T-helper 1 cell (primary cell): ENCODE measurements around the gene TEP1.

Experiments used
- DNase-seq, 5 donors: peaks; one replicate each; pipeline ENCODE4 v3.0.0-alpha.2; 2012 to 2020

TEP1 gene

DNA sequence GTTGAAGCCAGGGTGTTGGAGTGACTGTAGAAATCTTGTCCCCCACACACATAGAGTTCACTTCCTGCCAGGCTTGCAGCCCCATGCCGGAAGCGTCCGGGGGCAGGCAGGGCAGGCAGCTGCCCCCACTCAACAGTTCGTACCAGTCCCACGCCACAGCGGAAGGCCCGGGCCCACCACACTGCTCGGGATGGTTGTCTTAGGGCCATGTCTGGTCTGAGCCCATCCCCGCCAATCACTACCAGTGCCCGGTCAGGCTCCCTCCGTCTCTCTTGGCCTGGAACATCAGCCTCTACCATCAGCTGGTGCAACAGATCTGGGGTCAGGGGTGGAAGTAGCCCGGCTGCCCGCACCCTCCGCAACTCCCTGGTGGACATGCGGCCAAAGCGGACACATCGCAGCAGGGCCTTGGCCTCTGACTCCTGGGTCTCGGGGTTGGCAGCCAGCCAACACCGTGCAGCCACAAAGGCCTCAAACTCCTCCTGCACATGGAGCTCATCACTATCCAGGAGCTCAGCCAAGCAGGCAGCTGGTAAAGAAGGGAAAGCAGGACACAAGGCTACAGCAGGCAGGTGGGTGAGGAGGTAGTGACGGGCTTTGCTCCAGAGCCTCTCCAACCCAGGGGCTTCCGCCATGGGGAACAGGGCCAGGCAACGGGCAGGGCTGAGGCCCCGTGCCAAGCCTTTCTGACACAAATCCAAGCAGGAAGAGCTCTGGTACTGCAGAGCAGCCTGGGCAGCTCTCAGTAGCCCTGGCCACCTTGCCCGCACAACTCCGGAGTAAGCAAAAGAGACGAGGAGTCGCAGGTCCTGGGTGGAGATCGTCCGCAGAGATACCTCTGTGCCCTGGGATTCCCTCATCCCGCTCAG lies 16.7 kb upstream of the TEP1 start:
- no peak for DNase-seq

DNA sequence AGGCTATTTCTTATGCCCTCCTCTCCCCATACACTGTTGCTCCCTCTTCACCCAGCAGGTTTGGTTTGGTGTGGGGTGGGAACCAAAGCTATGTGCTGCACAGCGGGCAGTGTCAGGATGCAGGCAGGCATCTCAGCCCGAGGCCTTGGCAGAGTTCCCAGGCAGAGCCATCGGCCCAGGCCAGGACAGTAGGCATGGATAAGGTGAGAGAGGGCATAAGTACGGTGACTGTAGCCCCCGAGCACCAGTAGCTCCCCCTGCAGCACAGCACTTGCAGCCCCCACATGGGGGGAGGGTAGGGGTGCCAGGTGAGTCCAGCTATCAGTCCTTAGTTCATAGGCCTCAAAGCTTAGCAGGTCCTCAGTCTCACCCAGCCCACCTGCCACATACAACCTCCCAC lies 15.5 kb upstream of the TEP1 start:
- DNase-seq, result no peak

DNA sequence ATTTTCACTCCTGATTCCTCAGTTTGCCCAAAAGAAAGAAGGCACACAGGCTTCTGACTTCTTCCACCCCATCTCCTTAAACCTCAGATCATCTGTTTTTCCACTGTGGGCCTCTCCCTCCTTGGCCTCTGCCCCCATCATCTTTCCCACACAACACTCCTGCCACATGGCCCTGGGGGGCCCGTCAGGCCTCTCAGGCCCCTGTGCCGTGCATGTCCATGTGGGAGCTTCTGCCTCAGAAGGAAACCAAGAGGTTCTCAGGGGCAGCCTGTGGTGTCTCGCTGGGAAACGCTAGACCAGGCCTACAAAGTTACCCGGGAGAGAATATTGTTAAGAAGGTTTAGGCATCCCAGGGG lies 14.7 kb upstream of the TEP1 start:
- no peak for DNase-seq

DNA sequence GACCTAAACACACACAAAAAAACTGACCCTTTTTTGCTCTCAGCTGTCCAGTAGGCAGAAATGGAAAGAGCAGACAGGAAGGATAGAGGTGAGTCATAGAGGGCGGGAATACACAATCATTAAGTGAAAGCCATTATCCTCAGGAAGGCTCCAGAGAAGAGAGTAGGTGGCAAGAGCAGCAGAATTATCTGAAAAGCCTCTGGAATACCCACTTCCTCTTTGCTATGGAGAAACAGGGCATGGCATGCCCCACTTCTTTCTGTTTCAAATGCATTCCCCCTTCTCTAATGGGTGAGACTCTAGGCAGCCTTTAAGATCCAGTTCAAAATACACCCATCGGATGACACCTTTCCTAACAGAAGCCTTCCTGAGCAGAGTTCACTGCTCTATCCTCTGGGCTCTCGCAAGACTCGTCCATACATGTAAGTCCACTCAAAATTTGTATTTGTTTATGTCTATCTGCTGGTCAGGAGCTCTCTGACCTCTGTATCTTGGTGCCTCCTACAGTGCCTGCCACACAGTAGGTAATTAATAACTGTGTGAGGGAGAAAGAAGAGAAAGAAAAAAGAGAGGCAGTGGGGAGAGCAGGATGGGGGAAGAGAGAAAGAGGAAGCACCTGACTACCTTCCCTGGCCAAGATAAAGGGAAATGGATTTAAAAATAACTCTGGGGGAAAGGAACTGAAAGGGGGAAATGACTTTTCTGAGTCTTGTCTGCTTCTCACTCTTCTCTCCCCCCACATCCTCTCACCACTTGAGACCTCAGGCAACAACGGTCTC lies 14.1 kb upstream of the TEP1 start:
- peak in 1 of 5 donors; percentile 32 for DNase-seq

DNA sequence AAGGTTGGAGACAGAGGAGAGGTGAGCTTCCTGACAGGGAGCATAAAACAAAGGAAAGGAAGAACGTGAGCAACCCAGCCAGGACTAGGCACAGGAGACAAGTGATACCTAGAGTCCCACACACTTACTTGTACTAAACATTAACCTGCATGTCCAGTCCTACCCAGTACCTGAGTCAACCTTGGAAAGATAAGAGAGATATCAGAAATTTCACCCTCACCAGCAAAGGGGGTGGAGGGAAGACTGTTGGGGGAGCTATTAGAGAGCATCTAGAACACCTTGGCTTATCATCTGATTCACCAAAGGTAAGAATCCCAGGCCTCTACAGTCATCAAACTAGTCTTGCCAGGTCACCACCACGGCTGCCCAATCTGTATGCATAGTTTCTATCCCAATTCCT lies 11.6 kb upstream of the TEP1 start:
- no peak for DNase-seq

DNA sequence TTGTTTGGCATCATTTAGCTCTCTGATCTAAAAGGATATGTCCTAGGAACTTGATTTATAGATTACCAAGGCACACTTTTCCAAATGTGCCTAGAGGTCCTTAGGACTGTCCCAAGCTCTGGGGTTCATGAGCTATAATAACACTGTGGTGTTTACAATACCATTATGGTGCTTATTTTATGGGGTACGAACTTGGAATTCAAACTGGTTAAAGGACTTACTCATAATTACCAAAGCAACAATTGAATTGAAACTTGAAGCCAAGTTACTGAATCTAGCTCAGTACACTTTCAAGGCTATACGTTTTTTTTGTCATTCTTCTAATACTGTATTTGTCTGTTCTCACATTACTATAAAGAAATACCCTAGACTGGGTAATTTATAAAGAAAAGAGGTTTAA lies 9.6 kb upstream of the TEP1 start:
- DNase-seq, result no peak

DNA sequence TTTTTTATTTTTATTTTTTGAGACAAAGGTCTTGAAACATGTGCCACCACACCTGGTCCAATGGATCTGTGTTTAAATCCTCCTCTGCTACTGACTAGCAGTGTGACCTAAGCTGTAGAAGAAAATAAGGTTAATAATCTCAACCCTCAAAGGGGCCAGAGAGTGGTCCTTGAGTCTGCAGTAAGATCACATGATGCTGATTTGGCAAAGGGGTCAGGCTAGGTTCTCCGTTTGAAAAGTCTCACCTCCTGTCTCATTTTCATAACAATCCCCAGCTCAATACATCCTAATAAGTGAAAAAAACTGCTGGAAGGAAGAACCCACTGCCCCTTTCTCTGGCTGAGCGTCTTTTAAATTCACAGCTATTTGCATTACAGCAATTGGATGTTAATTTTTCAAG lies 8.0 kb upstream of the TEP1 start:
- DNase-seq, result no peak

DNA sequence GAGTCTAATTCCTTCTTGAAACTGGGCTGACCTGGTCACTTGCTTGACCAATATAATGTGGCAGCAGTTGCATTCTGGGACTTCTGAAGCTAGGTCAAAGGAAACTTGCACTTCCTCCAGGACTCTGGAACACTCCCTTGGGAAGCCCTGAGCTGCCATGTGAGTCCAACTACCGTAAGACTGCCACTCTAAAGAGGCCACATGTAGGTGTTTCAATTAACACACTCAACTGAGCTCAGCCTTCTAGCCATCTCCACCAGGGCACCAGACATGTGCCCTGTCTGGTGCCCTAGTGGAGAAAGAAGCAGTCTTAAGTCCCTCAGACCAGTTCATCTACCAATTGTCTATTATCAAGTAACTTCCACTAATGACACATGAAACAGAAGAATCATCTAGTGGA lies 6.1 kb upstream of the TEP1 start:
- DNase-seq, result no peak

DNA sequence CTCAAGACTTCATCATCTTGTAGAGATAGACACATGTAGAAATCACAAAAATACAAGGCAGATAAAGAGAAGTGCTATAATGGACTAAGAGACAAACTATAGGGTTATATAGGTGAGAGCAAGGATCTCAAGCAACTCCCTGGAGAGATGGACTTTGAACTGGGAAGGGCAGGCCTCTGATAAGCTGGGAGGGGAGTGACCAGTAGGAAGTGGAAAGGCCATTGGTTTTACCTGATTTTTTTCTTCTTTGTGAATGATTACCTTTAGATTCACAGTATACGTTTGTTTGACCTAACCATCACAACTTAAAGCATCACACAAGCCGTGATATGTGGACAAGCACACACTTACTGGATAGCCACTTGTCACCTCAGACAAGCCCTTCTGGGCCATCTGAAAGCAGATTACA lies 5.2 kb upstream of the TEP1 start:
- no peak for DNase-seq

DNA sequence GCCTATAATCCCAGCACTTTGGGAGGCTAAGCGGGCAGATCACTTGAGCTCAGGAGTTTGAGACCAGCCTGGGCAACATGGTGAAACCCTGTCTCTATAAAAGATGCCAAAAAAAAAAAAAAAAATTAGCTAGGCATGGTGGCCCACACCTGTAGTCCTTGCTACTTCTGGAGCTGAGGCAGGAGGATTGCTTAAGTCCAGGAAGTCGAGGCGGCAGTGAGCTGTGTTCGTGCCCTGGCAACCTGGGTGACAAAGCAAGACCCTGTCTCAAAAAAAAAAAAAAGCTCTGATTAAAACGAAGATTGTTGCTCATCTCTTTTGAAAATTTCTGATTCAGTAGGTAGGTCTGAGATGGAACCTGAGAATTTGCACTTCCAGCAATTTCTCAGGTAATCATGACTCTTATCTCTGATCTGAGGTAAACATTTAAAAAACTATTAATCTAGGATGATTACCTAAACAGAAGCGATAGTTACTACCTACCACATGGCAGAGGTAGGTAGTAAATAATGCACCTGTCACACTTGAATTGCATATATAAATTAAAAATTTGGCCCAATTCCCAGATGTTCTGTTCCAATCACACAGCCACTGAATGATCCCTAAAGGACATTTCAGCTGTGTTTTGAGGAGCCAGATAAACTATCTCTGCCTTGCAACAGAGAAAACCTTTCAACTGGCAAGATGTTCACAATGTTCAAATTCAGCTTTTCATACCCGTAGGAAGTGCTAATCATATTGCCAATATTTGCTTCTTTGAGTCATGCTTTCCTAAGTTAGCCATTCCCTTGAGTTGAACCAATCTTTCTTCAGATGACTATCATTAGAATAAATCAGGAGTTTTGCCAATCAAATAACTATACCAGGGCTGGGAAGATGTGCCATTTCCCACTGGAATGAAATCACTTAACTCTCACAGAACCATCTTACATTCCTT lies 4.2 kb upstream of the TEP1 start:
- no peak for DNase-seq

DNA sequence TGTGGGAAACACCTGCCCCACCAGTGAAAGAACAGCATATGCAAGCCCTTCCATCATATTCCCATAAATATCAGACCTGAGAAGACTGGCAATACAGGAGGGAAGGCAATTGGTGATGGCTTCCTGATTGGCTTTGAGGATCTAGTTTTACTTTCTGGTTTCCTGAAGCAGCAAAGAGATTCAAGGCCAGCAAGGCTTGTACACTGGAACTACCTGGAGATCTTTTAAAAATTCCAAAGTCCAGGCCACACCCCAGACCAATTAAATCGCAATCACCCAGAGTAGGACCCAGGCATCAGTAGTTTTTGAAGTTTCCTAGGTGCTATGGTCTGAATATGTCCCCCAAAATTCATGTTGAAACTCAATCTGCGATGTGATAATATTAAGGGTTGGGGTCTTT lies 2.9 kb upstream of the TEP1 start:
- DNase-seq, result no peak

DNA sequence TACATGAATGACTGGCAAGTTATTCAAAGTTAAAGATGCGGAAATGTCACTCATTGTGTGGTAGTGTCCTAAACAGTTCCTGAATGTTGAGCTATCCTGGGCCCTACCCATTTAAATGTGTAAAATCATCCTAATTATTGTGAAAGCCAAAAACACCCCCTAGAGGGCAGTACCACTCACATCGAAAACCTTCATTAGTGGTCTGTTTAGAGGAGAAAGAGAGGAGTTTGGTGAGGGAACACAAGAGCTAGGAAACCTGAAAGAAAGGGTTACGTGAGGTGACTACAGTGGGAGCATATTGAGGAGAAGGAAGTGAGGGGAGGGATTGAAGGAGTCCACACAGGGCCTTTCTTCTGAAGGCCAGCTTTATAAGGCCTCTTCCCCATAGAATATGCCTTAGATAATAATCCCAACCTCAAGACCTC lies 2.5 kb upstream of the TEP1 start:
- DNase-seq, result peak in 2 of 5 donors; percentile 22 to 64

DNA sequence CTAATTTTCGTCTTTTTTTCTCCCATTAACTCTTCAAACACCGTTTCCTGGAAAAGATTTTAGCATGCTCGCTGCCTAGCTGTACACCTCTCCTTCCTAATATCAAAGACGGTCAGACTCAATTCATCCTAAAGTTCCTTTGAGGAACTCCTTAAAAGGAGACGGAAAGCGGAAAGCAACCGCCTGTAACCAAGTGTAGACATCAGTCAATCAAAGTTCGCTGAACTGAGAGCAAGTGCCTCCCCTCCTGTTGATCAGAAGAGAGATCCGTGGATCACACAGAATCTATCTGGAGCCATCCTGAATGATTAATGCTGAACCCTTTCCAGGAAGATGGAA lies 412 bp upstream of the TEP1 start:
- peak in 2 of 5 donors; percentile 11 to 53 for DNase-seq

DNA sequence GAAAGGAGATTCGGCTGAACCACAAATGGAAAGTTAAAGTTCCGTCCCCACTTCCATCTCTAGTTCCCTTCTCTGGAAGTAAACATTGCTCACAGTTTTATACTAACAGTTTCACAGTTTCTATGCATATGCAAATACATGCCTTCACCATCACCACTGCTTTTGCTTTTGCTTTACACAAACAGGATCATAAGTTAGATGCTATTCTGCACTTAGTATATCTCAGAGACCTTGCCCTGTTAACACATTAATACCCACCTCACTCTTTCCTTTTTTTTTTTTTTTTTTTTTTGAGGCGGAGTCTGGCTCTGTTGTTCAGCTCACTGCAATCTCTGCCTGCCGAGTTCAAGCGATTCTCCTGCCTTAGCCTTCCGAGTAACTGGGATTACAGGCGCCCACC lies 890 bp downstream of the TEP1 start:
- peak in 1 of 5 donors; percentile 42 for DNase-seq

DNA sequence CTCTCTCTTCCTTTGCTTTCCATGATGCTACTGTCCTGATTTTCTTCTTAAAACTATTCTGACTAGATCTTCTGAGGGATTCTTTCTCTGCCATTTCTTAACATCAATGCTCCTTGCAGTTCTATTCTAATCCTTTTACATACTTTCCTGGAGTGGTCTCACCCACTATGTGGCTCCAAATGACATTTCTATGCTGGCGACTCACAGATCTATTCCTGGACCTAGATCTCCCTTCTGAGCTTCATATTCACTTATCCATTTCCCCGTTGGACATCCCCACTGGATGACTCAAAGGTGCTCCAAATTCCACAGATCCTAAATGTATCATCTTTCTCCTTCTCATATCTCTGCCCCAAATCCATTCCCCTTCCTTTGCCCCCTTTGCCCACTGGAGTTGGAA lies 4.1 kb downstream of the TEP1 start:
- no peak for DNase-seq

DNA sequence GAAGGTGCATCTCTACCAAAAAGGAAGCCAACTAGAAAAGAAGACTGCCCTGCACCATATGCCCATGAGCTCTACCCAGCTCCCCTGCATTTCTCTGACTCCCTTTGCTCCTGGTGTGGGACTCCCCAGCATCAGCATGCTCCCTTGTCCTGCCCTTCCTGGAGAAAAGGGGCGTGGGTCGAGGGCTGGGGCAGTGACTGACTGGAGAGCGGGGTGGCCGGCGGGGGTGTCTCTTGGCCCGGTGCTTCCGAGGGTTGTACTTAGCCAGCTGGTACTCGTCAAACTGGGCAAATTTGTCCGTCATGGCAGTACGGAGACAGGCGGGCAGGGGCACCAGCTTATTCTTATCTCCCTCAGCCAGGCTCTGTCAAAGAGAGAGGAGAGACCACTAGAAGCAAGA lies 9.8 kb downstream of the TEP1 start:
- no peak for DNase-seq

DNA sequence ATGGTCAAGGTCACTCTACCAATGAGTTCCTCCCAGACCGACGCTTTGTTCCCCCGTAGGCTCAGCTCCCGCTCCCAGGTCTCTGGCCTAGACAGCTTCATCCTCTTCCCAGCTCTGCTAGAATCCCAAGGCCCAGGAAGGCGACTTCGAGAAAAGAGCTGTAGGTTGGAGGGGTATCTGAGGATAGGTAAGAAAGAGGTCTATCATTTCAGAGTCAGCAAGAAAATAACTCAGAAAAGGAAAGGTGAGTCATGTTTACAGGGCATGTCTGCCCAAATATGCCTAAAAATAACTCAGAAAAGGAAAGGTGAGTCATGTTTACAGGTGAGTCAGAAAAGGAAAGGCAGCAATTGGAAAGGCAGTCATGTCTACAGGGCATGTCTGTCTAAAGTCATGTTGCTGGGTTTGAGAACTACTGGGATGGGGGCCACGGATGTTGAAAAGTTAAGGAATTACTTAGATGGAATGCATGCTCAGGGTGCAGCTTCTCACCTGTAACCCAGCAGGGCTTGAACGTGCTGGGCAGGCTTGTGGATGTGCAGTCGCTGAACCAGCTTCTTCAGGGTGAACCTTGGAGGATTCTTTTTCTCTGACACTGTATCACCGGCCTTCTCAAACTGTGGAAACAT lies 12.2 kb downstream of the TEP1 start:
- peak in 1 of 5 donors; percentile 27 for DNase-seq

DNA sequence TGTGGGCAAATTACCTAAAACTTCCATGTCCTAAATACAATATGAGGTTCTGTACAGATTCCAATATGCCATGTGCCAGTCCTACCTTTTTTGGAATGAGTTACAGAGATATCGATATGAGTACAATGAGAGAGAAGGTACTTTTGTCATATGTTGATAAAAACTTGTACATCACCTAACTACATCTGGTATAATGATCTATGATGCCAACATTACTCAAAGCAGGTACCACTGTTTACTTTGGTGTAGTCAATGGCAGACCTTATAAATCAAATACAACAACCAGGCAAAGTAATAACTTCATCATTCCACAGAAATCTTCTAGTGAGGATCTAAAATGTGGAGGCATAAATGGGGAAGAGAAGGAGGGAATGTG lies 12.7 kb downstream of the TEP1 start:
- DNase-seq, result no peak

DNA sequence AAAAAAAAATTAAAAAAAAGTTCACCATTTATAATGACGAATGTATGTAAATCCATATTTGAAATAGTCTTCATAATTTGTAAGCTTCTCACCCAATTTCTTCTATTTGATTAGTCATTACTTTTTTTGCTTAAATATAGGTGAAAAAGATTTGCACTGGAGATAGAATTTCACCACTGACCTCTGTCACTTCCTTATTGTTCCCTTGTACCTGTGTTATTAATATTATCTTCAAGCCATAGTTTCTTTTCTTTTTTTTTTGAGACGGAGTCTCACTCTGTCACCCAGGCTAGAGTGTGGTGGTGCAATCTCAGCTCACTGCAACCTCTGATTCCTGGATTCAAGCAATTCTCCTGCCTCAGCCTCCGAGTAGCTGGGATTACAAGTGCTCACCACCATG lies 15.8 kb downstream of the TEP1 start:
- DNase-seq, result no peak

DNA sequence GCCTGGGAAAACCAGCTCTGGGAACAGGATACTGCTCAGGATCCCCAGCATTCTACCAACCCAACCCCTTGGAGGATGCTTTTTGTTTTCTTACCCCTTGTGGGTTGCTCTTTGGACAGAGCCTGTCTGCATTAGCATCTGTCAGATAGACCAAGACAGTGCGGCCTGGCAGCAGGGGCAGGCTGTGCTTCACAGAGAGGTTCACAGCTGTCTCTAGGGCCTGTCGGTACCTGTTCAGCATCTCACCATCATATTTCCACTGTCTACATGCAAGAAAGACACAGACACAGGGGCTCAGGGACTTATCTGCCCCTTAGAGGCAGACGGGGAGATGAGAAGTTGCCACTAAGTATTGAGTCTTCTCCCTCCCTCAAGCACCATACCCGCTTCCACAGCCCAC lies 21.8 kb downstream of the TEP1 start:
- DNase-seq, result no peak

DNA sequence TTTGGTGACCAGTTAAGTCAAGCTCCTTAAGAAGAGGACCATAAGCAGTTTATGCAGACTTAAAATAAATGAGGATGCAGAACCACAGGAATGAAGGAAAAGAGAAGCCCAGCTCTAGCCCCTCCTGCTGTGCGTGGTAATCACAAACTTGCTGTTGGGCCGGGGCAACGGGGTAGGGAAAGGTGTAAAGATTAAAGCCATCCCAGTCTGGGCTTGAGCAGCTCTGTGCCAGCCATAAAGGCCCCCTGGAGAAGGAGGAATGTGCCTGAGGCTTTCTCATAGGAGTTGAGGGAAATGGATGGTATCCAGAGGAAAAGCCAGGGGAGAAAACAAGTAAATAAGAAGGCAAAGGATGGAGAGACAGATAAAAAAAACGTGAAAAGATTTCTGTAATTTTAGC lies 25.1 kb downstream of the TEP1 start:
- no peak for DNase-seq

DNA sequence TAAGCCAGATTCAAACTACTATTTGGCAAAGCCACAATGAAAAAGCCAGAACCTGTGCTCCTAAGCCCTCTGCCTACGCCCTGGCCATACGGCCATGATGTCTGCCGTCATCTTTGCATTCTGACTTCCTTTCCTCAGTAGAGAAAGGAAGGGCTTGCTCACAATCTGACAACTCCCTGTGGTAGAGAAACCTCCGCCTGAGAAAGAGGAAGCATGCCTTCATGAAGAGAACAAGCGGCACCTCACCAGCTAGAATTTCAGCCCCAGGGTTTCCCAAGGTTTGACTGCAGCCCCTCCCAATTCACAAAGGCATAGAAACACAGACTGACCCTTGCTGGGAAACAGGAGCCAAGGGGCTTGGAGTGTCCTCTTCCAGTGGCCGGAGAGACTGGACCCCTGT lies 25.7 kb downstream of the TEP1 start:
- no peak for DNase-seq
